Keratinocyte (primary cell): ENCODE results near the gene NLGN1. TPM values are rescaled to one million over a fixed set of nuclear protein-coding genes. Genes with fewer than 3 reads are reported as not detected.

ENCODE experiments used
- DNase-seq: peaks from one replicate; pipeline ENCODE4 v3.0.0-alpha.2; 2011; ENCODE audit warnings: low read depth, missing footprints, low spot score
- FAIRE-seq: peaks from 2 replicates; lab custom pipeline; 2011; peaks lifted over from hg19 to GRCh38; lab: Jason Lieb, UNC
- H2AFZ ChIP-seq: 2 replicates; pipeline ENCODE4 v1.6.0; 2012; ENCODE audit warnings: low read length, control low read depth, inconsistent platforms; ENCODE audit not compliant: control insufficient read depth
- H3K27ac ChIP-seq: 2 replicates; pipeline ENCODE4 v1.5.1; 2011; ENCODE audit warnings: low read length; ENCODE audit not compliant: control insufficient read depth, insufficient read depth
- H3K27me3 ChIP-seq: 3 replicates; pipeline ENCODE4 v1.6.0; 2011; ENCODE audit warnings: low read length; ENCODE audit not compliant: control insufficient read depth, insufficient read depth; ENCODE audit errors: extremely low read depth
- H3K36me3 ChIP-seq, 2 experiments: 2 replicates in 1 of 2; 3 replicates in 1 of 2; pipeline ENCODE4 v1.5.1; 2011; ENCODE audit warnings: low read length in 2 of 2, mild to moderate bottlenecking in 1 of 2; ENCODE audit not compliant: control insufficient read depth in 2 of 2, insufficient read depth in 2 of 2; ENCODE audit errors: extremely low read depth in 1 of 2
- H3K4me1 ChIP-seq: 3 replicates; pipeline ENCODE4 v1.5.1; 2011; ENCODE audit warnings: low read length; ENCODE audit not compliant: control insufficient read depth, insufficient read depth; ENCODE audit errors: extremely low read depth
- H3K4me2 ChIP-seq: 3 replicates; pipeline ENCODE4 v1.6.0; 2011; ENCODE audit warnings: low read depth, low read length; ENCODE audit not compliant: control insufficient read depth, insufficient read depth; ENCODE audit errors: extremely low read depth
- H3K4me3 ChIP-seq, 3 experiments: fragments of 200-600 bp in 1 of 3; sonication (generic) in 1 of 3; 2 replicates in 2 of 3; 3 replicates in 1 of 3; pipeline ENCODE4 v1.5.1; 2011 to 2016; ENCODE audit warnings: low read length in 3 of 3, mild to moderate bottlenecking in 3 of 3, control low read depth in 2 of 3, inconsistent platforms in 1 of 3, low read depth in 1 of 3, mixed read lengths in 1 of 3, mixed run types in 1 of 3, moderate library complexity in 1 of 3; ENCODE audit not compliant: control insufficient read depth in 2 of 3, insufficient read depth in 2 of 3; ENCODE audit errors: extremely low read depth in 1 of 3
- H3K79me2 ChIP-seq: 2 replicates; pipeline ENCODE4 v1.6.0; 2012; ENCODE audit warnings: low read length; ENCODE audit not compliant: control insufficient read depth, insufficient read depth
- H3K9ac ChIP-seq: 3 replicates; pipeline ENCODE4 v1.6.0; 2011; ENCODE audit warnings: low read length; ENCODE audit not compliant: control insufficient read depth, insufficient read depth; ENCODE audit errors: extremely low read depth
- H3K9me1 ChIP-seq: 3 replicates; pipeline ENCODE4 v1.6.0; 2011; ENCODE audit warnings: low read length; ENCODE audit not compliant: control insufficient read depth, insufficient read depth; ENCODE audit errors: extremely low read depth
- H3K9me3 ChIP-seq: 2 replicates; pipeline ENCODE4 v1.5.1; 2012; ENCODE audit warnings: low read depth, low read length; ENCODE audit not compliant: control insufficient read depth
- H4K20me1 ChIP-seq: 3 replicates; pipeline ENCODE4 v1.6.0; 2011; ENCODE audit warnings: low read length; ENCODE audit not compliant: control insufficient read depth, insufficient read depth; ENCODE audit errors: extremely low read depth
- EZH2 ChIP-seq: IDR thresholded peaks from one replicate; pipeline ENCODE4 v1.6.1; 2012; ENCODE audit warnings: inconsistent platforms, mild to moderate bottlenecking, low read length, moderate library complexity
- dilution Hi-C: fragments of 300-500 bp; cut with MboI; formaldehyde crosslinking; loops from one replicate; pipeline ENCODE4 v1.7.0; 2020; ENCODE audit warnings: low sequenced_read_pairs; ENCODE audit not compliant: extremely low pct_ligation_motif_present
- polyA plus RNA-seq, 5 experiments: library from polyadenylated mRNA; depleted of rRNA in 3 of 5; stranded (reverse) in 3 of 5; stranded (forward) in 1 of 5; unstranded in 1 of 5; fragments of >200 nt; gene quantifications; 1 replicate in 1 of 5; 2 replicates in 3 of 5; 3 replicates in 1 of 5; pipeline versions ENCODE4 v1.2.1 to v1.2.3, GENCODE V29; 2011 to 2012; ENCODE audit warnings: missing spikeins in 2 of 5, low read depth in 1 of 5, low replicate concordance in 1 of 5
- TF ChIP-seq, protein P1 (sequence below), 3 experiments: IDR thresholded peaks in 1 of 3; conservative IDR thresholded peaks in 1 of 3; optimal IDR thresholded peaks in 1 of 3; 2 replicates in 2 of 3; 3 replicates in 1 of 3; pipeline versions ENCODE3 to v1.5.1; 2011; ENCODE audit warnings: low read length in 3 of 3, mild to moderate bottlenecking in 3 of 3, moderate library complexity in 2 of 3, control low read depth in 1 of 3, inconsistent platforms in 1 of 3; ENCODE audit not compliant: insufficient read depth in 2 of 3; ENCODE audit errors: extremely low read depth in 1 of 3

NLGN1 gene
- polyA plus RNA-seq, 1 donor (not counting 4 experiments of a cell fraction or from before 2014, with no cell fraction given): not detected

DNA sequence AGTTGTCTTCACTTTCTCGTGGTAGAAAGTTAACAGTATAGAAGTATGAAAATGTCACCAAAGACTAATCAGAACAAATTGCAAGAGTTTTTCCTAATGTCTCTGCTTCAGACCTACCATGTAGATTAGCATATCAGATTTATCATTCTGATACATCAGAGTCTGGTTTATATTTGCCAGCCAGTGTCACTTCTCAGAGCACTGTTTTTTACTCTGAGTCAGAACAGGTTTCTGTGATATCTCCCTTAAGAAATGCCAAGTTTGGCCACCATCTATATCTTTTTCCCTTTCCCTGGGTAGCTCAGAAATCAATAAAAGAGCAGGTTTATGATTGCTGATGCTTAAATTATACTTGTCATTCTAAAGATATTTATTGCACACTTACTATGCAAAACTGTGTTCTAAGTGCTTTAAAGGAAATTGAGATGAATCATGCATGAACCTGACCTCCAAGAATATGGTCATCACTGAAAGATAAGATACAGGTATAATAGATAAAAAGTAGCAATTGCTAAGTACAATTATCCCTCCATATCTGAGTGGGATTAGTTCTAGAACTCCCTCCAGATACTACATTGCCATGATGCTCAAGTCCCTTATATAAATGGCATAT lies 788.9 kb downstream of the NLGN1 start:
- DNase-seq: no peak
- Histone ChIP-seq H3K27me3 (no peaks in the 10 kb centered on the region), H3K36me3 (no peaks in the 10 kb centered on the region), H3K4me2 (no peak overlapping the region), H3K9me3 (no peaks in the 10 kb centered on the region), H3K4me3 (no peak overlapping the region), H3K9me1 (no peaks in the 10 kb centered on the region), H3K4me1 (no peaks in the 10 kb centered on the region), H4K20me1 (no peaks in the 10 kb centered on the region), H2AFZ (no peak overlapping the region), H3K27ac (no peak overlapping the region), H3K79me2 (no peaks in the 10 kb centered on the region), H3K9ac (no peak overlapping the region)
- TF ChIP-seq EZH2: no peak
- TF ChIP-seq, protein P1, sequence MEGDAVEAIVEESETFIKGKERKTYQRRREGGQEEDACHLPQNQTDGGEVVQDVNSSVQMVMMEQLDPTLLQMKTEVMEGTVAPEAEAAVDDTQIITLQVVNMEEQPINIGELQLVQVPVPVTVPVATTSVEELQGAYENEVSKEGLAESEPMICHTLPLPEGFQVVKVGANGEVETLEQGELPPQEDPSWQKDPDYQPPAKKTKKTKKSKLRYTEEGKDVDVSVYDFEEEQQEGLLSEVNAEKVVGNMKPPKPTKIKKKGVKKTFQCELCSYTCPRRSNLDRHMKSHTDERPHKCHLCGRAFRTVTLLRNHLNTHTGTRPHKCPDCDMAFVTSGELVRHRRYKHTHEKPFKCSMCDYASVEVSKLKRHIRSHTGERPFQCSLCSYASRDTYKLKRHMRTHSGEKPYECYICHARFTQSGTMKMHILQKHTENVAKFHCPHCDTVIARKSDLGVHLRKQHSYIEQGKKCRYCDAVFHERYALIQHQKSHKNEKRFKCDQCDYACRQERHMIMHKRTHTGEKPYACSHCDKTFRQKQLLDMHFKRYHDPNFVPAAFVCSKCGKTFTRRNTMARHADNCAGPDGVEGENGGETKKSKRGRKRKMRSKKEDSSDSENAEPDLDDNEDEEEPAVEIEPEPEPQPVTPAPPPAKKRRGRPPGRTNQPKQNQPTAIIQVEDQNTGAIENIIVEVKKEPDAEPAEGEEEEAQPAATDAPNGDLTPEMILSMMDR (optimal IDR thresholded peaks at IDR 0.05 in 1 of 3, IDR thresholded peaks at IDR 0.05 in 1 of 3, conservative IDR thresholded peaks at IDR 0.05 in 1 of 3; ENCODE audit: extremely low read depth in 1 of 3, insufficient read depth in 2 of 3, low read length in 3 of 3): no peak
- dilution Hi-C loops: no loop called here
- no peak for FAIRE-seq

DNA sequence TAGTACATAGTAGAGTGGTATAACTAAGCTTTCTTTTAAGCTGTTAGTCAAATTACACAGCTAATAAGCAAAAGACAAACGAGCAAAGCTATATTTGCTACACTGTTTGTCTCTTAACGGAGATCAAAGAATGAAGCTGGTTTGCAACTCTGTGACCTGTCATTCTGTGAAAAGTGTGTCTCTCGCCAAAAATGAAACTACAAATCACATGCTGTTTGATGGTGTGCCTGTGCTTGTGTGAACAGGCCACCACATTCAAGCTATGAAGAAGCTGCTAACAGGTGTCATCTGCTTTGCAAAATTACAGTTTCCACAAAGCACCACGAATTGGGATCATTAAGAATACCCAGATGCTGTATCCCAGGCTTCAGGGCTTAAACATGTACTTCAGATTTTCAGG lies 793.8 kb downstream of the NLGN1 start:
- TF ChIP-seq, protein P1 (optimal IDR thresholded peaks at IDR 0.05 in 1 of 3, IDR thresholded peaks at IDR 0.05 in 1 of 3, conservative IDR thresholded peaks at IDR 0.05 in 1 of 3; ENCODE audit: extremely low read depth in 1 of 3, insufficient read depth in 2 of 3, low read length in 3 of 3): no peak
- no peak for TF ChIP-seq EZH2
- H3K36me3 ChIP-seq: no peaks in the 10 kb centered on the region
- H4K20me1 ChIP-seq: no peaks in the 10 kb centered on the region
- no peak overlapping the region for H3K4me3 ChIP-seq
- no peak overlapping the region for H3K4me2 ChIP-seq
- no peaks in the 10 kb centered on the region for H3K9me1 ChIP-seq
- DNase-seq (no peak), FAIRE-seq (no peak)
- no peak overlapping the region for H3K27ac ChIP-seq
- H3K27me3 ChIP-seq: no peaks in the 10 kb centered on the region
- no peaks in the 10 kb centered on the region for H3K9me3 ChIP-seq
- H3K79me2 ChIP-seq: no peaks in the 10 kb centered on the region
- dilution Hi-C loops: no loop called here
- H3K9ac ChIP-seq: no peak overlapping the region
- H3K4me1 ChIP-seq: no peaks in the 10 kb centered on the region
- H2AFZ ChIP-seq: peak overlapping the region; percentile 12
